NCI-H2107 treated with DMSO at 0.1 percent for 48 hours (cell line): ENCODE measurements around the gene TUBA3D.
"Not testable (repeated sequence)": the region's sequence is repeated elsewhere in the genome, so short reads cannot be mapped to it uniquely, and the experiment has no call there.

Source experiments
- DNase-seq: peaks from one replicate; lab custom pipeline; 2025; ENCODE audit not compliant: unreplicated experiment; lab: John Stamatoyannopoulos, UW

The TUBA3D gene

GRCh38 chr2:131511969-131512870, 36.3 kb downstream of the TUBA3D start:
- DNase-seq, result not testable (repeated sequence)

GRCh38 chr2:131514408-131515166, 38.7 kb downstream of the TUBA3D start:
- DNase-seq, result not testable (repeated sequence)

GRCh38 chr2:131515235-131515634, 39.3 kb downstream of the TUBA3D start:
- not testable (repeated sequence) for DNase-seq

GRCh38 chr2:131516011-131516410, 40.1 kb downstream of the TUBA3D start:
- DNase-seq, result no peak

- DNase-seq, result not testable (repeated sequence)
These were observed 40.7 kb downstream of the TUBA3D start for GRCh38 chr2:131516621-131517020.

GRCh38 chr2:131517106-131517831, 41.4 kb downstream of the TUBA3D start:
- DNase-seq, result no peak

- DNase-seq, result not testable (repeated sequence)
These were observed 41.9 kb downstream of the TUBA3D start for GRCh38 chr2:131517856-131518255.

GRCh38 chr2:131518531-131518930, 42.6 kb downstream of the TUBA3D start:
- not testable (repeated sequence) for DNase-seq

GRCh38 chr2:131519466-131519865, 43.5 kb downstream of the TUBA3D start:
- DNase-seq, result no peak

GRCh38 chr2:131519871-131520470, 44.1 kb downstream of the TUBA3D start:
- not testable (repeated sequence) for DNase-seq

GRCh38 chr2:131520526-131520925, 44.6 kb downstream of the TUBA3D start:
- DNase-seq, result no peak

GRCh38 chr2:131521524-131521923, 45.6 kb downstream of the TUBA3D start:
- DNase-seq, result not testable (repeated sequence)

GRCh38 chr2:131521961-131522781, 46.3 kb downstream of the TUBA3D start:
- no peak for DNase-seq

GRCh38 chr2:131525256-131525655, 49.3 kb downstream of the TUBA3D start:
- DNase-seq, result not testable (repeated sequence)

GRCh38 chr2:131527131-131528001, 51.4 kb downstream of the TUBA3D start, which contains the start of gene CCDC74A:
Gene CCDC74A, plus strand, starts transcription at chr2:131527888. Its CDS starts 83 bp downstream, at chr2:131527971.
- peak; percentile 1 for DNase-seq

- DNase-seq, result peak; percentile 1
These were observed 53.3 kb downstream of the TUBA3D start for GRCh38 chr2:131528981-131529863.

GRCh38 chr2:131529864-131530445, 54.0 kb downstream of the TUBA3D start:
- DNase-seq, result not testable (repeated sequence)
